Lower leg skin (tissue), 3 donors: Measurements from ENCODE around the gene FAM98C.

ENCODE experiments used
- POLR2A ChIP-seq, 2 donors: fragments of 450-650 bp; IDR thresholded peaks; one replicate each; pipeline ENCODE4 v1.6.1; 2016 to 2017; ENCODE audit warnings: antibody characterized with exemption in 2 of 2, mild to moderate bottlenecking in 1 of 2, moderate library complexity in 1 of 2
- TF ChIP-seq, protein P1 (sequence below), 3 donors: fragments of 450-650 bp; IDR thresholded peaks; one replicate each; pipeline ENCODE4 v1.5.1; 2016; ENCODE audit warnings: antibody characterized with exemption in 3 of 3, mild to moderate bottlenecking in 3 of 3, moderate library complexity in 2 of 3

DNA sequence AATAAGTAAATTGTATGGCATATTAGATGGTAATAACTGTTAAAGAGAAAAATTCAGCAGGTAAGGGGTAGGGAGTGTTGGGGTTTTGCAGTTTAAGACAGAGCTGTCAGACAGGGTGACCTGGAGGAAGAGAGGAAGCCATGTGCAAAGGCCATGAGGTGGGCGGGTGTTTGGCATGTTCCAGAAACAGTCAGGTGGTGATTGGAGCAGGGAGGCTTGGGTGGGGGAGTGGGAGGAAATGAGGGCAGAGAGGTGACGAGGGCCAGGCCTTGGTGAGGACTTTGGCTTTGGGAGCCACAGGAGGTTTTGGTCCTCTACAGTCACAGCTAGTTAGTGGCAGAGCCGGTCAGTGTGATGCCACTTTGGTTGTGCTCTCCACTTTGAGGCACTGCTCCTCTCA is 50.7 kb downstream of the FAM98C start:
- no peak for TF ChIP-seq POLR2A (IDR thresholded peaks at IDR 0.05)
- TF ChIP-seq, protein P1, sequence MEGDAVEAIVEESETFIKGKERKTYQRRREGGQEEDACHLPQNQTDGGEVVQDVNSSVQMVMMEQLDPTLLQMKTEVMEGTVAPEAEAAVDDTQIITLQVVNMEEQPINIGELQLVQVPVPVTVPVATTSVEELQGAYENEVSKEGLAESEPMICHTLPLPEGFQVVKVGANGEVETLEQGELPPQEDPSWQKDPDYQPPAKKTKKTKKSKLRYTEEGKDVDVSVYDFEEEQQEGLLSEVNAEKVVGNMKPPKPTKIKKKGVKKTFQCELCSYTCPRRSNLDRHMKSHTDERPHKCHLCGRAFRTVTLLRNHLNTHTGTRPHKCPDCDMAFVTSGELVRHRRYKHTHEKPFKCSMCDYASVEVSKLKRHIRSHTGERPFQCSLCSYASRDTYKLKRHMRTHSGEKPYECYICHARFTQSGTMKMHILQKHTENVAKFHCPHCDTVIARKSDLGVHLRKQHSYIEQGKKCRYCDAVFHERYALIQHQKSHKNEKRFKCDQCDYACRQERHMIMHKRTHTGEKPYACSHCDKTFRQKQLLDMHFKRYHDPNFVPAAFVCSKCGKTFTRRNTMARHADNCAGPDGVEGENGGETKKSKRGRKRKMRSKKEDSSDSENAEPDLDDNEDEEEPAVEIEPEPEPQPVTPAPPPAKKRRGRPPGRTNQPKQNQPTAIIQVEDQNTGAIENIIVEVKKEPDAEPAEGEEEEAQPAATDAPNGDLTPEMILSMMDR (IDR thresholded peaks at IDR 0.05) = no peak
